ENCODE measurements around the gene SIAE.

Gene SIAE

DNA sequence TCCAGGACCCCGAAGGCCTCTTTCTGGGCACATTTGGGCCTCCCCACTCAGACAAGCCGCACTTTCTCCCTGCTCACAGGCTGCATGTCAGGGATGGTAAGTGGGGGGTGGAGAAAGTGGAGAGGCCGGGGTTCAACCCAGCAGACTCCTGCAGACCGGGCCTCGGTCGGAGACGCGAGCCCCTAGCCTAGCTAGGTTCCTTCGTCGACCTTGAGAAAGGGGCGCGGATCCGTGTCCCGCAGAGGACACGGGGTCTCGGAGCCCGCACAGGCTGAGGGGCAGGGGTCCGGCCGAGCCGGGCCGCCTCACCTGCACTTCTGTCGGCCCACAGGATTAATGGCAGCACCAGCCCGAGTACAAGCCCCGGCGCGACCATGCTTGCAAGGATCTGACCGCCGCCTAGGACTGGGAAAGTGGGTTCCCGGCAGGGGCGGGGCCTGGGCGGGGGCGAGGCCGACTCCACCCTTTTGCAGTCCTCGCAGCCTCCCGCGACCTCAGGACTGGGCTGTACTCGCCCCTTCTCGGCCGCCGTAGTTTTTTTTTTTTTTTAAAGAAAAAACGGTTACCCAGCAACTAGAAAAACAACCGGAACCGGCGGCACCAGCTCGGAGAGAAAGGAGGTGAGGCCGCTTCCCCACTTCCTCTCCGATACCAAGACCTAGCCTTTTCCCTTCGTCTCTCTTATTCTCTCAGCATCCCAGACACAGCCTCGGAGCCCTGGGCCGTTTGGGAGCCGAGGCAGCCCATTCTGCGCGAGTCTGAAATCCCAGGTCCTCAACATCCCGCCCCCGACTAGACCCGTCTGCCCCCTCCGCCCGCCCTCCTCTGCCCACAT lies at the start of gene SIAE, which contains the start of gene SPA17:
SIAE (minus strand) TSS at position 407 of the 835 bp plus-strand sequence; CDS start at position 376, 31 bp downstream.
SPA17 (plus strand) TSS at position 572 of the 835 bp plus-strand sequence. CDS start 1,361 bp downstream, outside the sequence.
- peak; percentile 87 for DNase-seq

GRCh38 chr11:124722176-124722575 lies 48.6 kb upstream of the SIAE start:
- DNase-seq = no peak

DNA sequence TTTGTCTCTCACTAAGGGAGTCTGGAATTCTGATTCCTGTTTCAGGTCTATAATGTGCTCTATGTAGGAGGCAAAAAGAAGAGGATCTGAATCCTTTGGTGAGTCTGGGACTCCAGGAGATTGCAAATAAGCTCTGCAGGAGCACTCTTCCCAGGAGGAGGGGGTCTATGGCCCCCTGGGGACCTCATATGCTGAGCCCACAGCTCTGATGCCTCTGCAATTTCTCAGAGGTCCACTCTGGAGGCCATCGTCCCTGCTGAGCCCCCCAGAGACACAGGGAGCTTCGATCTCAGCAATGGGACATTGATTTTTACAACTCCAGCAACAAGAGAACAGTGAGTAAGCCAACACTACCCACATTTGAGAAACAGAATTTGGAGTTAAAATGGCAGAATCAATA lies 46.0 kb upstream of the SIAE start:
- DNase-seq = no peak

DNA sequence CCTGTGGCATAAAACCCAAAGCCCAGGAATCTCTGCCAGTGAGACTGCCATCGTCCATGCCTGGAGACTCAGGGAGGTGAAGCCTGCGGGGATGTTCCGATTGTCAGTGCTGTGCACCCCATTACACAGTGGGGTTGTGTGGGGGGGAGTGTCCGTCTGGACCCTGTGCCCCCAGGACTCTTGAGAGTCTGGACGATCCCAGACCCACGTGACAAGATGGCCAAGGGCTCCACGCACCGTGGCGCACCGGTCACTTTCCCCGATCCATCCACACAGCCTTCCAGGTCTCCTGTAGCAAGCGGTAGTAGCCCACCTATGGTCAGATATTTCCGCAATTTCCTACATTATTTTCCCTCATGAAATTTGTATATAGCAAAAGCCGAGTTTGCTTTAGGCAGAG lies 45.3 kb upstream of the SIAE start:
- DNase-seq = no peak

GRCh38 chr11:124717786-124718651 lies 44.5 kb upstream of the SIAE start:
- DNase-seq = no peak

GRCh38 chr11:124717421-124717785 lies 43.9 kb upstream of the SIAE start:
- no peak for DNase-seq

GRCh38 chr11:124716591-124716990 lies 43.1 kb upstream of the SIAE start:
- DNase-seq = peak; percentile 63

GRCh38 chr11:124712392-124712791 lies 38.9 kb upstream of the SIAE start:
- no peak for DNase-seq

- no peak for DNase-seq
Observed at GRCh38 chr11:124707829-124708228, 34.3 kb upstream of the SIAE start.

- no peak for DNase-seq
Observed at GRCh38 chr11:124700028-124700427, 26.5 kb upstream of the SIAE start.

- no peak for DNase-seq
Observed at GRCh38 chr11:124699547-124699946, 26.0 kb upstream of the SIAE start.

DNA sequence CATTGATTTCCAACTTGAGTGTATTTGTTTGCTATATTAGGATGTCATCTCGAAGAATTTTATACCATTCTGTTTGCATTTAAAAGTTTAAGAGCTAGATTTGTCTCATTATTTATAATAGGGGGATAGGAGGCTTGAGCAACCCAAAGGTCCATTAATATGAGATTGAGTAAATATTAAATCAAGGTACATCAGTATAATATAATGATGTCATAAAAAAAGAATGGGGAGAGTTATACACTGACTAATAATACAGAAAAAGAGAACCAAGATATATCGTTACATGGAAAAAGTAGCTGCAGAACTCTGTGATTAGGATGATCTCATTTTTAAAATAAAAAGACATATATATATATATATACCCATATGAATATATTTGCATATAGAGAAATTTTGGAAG lies 19.6 kb upstream of the SIAE start:
- DNase-seq = no peak

GRCh38 chr11:124682443-124682842 lies 8.9 kb upstream of the SIAE start:
- DNase-seq = no peak

DNA sequence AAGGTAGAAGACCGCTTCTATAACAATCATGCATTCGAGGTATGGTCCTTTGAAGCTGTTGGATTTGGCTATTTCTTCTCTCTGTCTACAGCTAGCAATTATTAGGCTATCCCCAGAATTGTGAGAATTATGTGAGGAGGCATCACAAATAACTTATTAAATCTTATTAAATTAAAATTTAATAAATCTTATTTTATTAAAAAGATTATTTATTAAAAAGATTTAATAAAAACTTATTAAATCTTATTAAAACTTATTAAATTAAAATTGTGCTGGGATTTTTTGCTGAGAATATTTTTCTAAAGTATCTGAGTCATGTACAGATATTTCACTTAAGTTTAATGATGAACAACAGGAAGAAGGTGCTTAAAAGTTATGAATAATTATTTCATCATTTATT lies 7.9 kb upstream of the SIAE start:
- no peak for DNase-seq

DNA sequence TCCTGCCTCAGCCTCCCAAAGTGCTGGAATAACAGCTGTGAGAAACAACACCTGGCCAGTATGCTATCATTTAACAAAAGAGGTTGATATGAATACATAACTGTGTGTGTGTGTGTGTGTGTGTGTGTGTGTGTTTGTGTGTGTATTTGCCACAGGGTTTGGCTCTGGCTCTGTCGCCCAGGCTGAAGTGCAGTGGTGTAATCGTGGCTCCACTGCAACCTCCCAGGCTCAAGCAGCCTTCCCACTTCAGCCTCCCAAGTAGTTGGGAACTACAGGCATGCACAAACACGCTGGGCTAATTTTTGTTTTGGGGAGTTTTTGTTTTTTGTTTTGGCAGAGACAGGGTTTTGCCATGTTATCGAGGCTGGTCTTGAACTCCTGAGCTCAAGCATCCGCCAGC lies 4.9 kb upstream of the SIAE start:
- no peak for DNase-seq

DNA sequence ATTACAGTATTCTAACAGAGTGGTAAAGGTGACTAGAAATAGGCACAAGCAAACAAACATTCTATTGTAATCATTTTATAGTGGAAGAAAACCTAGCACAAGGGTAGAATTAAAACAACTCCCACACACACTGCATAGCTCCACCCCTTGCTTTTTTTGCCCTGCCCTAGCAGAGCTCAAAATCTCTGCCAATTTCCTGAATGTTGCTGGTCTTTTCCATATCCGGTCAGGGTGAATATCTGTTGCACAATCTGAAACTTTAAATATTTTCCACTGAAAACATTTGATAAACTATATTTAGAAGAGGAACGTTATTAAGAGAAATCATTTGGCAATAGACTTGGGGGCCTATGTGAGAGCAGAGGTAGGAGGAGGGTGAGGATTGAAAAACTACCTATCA lies 2.8 kb upstream of the SIAE start:
- no peak for DNase-seq

- DNase-seq = no peak
Observed at GRCh38 chr11:124674571-124674970, 1.0 kb upstream of the SIAE start.

DNA sequence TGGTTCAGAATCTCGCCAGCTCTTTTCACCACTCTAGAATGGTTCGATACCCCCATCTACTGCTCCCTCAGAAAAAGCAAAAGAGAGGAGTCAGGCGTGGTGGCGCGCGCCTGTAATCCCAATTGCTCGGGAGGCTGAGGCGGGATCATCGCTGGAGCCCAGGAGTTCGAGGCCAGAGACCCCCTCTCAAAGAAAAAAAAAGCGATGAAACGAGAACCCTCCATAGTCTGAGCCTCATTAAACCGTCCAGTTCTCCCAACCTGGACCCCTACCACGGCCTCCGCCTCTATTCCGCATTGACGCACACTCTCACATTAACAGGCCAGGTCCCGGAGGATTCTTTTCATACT lies 604 bp upstream of the SIAE start:
- DNase-seq = no peak

- no peak for DNase-seq
Observed at GRCh38 chr11:124672536-124673215, 863 bp downstream of the SIAE start.

DNA sequence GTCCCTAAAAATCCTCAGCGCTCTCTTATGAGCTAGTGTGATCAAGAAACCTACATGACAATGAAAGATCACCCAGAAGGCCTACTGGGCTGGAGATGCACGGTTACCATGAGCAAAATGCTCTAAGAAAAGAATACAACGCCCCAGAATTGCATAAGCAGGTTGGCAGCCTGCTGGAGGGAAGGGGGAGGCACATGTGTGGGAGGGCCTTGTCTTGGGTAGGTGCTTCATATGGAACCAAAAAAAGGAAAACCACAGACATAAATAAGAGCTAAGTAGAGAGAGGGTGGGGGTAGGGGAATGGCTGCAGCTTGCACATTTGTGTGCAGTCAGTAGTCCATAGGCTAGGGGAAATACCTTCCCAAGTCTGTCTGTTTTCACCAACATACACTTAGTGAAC lies 2.8 kb downstream of the SIAE start:
- DNase-seq = peak; percentile 84

- DNase-seq = peak; percentile 47
Observed at GRCh38 chr11:124669193-124669592, 4.3 kb downstream of the SIAE start.

GRCh38 chr11:124667601-124668000 lies 5.9 kb downstream of the SIAE start:
- no peak for DNase-seq

DNA sequence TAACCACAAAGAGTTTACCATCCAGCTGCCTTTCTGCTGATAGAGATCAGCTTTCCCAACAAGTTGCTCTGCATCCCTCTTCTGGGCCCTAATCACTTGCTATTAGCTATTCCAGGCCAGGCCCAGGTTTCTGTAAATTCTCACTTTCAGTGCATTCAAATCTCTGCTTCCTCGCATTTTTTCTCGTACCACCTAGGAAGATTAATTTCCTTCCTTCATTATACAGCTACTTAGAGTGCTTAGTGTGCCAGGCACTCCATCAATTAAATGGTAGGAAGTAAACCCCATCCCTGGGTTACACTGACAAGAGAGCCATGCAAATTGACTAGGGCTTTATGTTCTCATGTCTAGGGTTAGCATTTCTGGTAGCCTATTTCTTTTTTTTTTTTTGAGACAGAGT lies 9.7 kb downstream of the SIAE start:
- no peak for DNase-seq

DNA sequence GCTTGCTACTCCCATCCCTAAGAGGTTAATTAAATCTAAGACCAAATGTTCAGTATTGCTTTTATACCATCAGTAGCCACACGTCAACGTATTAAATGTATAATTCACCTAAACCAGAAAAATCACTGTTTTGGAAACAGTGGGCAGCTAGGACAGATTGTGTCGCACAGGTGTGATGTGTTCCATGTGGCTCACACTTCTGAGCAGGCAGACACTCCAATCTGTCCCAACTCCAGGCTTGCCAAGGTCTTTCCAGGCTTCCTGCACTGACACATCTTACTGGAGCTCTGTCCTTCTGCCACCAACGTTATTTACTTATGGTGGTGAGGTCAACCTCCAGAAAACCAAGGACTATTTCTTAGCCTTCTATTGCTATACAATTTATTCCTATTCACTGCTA lies 11.4 kb downstream of the SIAE start:
- no peak for DNase-seq
